HL-60 (cell line): ENCODE results near the gene KCTD7.
"Not testable (repeated sequence)": the region's sequence is repeated elsewhere in the genome, so short reads cannot be mapped to it uniquely, and the experiment has no call there.

ENCODE experiments used
- DNase-seq, 2 experiments: peaks; one replicate each; pipeline ENCODE4 v3.0.0-alpha.2; 2010 to 2020; ENCODE audit warnings: low read depth in 1 of 2, low spot score in 1 of 2
- H3K27ac ChIP-seq: fragments of 250-450 bp; sonication (Bioruptor Pico); replicated peaks from 2 replicates; pipeline ENCODE4 v1.5.1; 2020; ENCODE audit warnings: mild to moderate bottlenecking, moderate library complexity
- H3K27me3 ChIP-seq: fragments of 250-450 bp; sonication (Bioruptor Pico); 2 replicates; pipeline ENCODE4 v1.5.1; 2021; ENCODE audit warnings: mild to moderate bottlenecking, moderate library complexity; ENCODE audit not compliant: insufficient read depth, poor library complexity, severe bottlenecking
- H3K4me3 ChIP-seq: replicated peaks from 2 replicates; pipeline ENCODE4 v1.5.1; 2011; ENCODE audit warnings: mild to moderate bottlenecking, control low read depth, low read length; ENCODE audit not compliant: insufficient read depth
- GABPA ChIP-seq: IDR thresholded peaks from 2 replicates; pipeline ENCODE4 v1.6.1; 2012; ENCODE audit warnings: low read depth
- POLR2AphosphoS5 ChIP-seq: IDR thresholded peaks from 2 replicates; pipeline ENCODE4 v1.6.1; 2012; ENCODE audit warnings: low read depth
- SPI1 ChIP-seq: IDR thresholded peaks from 2 replicates; pipeline ENCODE4 v1.6.1; 2012; ENCODE audit warnings: low read depth, mild to moderate bottlenecking, borderline replicate concordance
- TF ChIP-seq, protein P1 (sequence below): IDR thresholded peaks from 2 replicates; pipeline ENCODE4 v1.6.1; 2012; ENCODE audit warnings: low read depth; ENCODE audit not compliant: insufficient replicate concordance
- TF ChIP-seq, protein P2 (sequence below): IDR thresholded peaks from one replicate; pipeline ENCODE4 v1.5.1; 2011; ENCODE audit warnings: low read length, control low read depth, inconsistent platforms; ENCODE audit not compliant: insufficient read depth

KCTD7 gene

DNA sequence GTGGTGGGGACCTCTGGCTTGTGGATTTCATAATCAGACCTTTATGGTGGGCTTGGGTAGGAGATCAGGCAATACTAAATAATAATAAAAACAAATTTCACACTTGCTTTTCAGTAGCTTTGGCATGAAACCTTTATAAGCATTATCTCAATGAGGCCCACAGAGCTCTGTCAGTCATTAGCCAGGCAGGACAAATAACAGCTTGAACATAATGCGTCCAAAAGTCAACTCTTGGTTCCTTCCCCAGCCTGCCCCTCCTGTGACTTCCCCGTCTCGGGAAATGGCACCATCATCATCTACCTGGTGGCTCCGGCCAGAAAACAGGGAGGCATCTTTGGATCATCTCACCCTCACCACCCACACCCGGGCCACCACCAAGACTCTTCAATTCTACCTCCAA lies 40.8 kb downstream of the KCTD7 start:
- no peak overlapping the region for H3K4me3 ChIP-seq
- TF ChIP-seq SPI1 (no peak), GABPA (no peak), POLR2AphosphoS5 (no peak)
- TF ChIP-seq, protein P1, sequence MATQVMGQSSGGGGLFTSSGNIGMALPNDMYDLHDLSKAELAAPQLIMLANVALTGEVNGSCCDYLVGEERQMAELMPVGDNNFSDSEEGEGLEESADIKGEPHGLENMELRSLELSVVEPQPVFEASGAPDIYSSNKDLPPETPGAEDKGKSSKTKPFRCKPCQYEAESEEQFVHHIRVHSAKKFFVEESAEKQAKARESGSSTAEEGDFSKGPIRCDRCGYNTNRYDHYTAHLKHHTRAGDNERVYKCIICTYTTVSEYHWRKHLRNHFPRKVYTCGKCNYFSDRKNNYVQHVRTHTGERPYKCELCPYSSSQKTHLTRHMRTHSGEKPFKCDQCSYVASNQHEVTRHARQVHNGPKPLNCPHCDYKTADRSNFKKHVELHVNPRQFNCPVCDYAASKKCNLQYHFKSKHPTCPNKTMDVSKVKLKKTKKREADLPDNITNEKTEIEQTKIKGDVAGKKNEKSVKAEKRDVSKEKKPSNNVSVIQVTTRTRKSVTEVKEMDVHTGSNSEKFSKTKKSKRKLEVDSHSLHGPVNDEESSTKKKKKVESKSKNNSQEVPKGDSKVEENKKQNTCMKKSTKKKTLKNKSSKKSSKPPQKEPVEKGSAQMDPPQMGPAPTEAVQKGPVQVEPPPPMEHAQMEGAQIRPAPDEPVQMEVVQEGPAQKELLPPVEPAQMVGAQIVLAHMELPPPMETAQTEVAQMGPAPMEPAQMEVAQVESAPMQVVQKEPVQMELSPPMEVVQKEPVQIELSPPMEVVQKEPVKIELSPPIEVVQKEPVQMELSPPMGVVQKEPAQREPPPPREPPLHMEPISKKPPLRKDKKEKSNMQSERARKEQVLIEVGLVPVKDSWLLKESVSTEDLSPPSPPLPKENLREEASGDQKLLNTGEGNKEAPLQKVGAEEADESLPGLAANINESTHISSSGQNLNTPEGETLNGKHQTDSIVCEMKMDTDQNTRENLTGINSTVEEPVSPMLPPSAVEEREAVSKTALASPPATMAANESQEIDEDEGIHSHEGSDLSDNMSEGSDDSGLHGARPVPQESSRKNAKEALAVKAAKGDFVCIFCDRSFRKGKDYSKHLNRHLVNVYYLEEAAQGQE, result no peak
- TF ChIP-seq, protein P2, sequence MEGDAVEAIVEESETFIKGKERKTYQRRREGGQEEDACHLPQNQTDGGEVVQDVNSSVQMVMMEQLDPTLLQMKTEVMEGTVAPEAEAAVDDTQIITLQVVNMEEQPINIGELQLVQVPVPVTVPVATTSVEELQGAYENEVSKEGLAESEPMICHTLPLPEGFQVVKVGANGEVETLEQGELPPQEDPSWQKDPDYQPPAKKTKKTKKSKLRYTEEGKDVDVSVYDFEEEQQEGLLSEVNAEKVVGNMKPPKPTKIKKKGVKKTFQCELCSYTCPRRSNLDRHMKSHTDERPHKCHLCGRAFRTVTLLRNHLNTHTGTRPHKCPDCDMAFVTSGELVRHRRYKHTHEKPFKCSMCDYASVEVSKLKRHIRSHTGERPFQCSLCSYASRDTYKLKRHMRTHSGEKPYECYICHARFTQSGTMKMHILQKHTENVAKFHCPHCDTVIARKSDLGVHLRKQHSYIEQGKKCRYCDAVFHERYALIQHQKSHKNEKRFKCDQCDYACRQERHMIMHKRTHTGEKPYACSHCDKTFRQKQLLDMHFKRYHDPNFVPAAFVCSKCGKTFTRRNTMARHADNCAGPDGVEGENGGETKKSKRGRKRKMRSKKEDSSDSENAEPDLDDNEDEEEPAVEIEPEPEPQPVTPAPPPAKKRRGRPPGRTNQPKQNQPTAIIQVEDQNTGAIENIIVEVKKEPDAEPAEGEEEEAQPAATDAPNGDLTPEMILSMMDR, result no peak
- no peak for DNase-seq
- no peak overlapping the region for H3K27ac ChIP-seq
- H3K27me3 ChIP-seq, result no peaks in the 10 kb centered on the region

DNA sequence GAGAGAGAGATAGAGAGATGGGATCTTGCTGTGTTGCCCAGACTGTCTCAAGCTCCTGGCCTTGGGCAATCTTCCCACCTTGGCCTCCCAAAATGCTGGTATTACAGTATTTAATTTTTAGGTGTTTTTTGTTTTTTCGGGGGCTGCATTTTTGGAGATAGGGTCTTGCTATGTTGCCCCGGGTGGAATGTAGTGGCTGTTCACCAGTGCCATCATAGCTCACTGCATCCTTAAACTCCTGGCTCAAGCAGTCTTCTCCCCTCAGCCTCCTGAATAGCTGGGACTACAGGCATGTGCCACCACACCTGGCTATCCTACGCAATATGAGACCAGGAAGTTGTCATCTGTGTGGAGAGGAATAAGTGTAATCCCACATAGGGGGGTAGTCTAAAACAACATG lies 42.4 kb downstream of the KCTD7 start:
- no peak overlapping the region for H3K27ac ChIP-seq

DNA sequence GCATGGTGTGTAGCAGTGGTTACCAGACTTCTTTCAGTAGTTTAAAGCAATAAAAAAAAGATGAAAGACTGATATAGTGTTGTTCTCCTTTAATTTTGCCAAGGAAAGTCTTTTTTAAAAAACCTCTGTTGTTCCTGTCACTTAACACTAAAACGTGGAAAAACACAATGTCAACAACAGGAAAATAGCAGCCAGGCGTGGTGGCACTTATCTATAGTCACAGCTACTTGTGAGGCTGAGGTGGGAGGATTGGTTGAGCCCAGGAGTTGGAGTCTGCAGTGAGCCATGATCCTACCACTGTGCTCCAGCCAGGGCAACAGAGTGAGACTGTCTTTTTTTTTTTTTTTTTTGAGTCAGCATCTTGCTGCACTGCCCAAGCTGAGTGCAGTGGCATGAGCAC lies 42.8 kb downstream of the KCTD7 start:
- H3K4me3 ChIP-seq, H3K27me3 ChIP-seq, H3K27ac ChIP-seq, DNase-seq: not testable (repeated sequence)

More for the DNA sequence above, 42.4 kb downstream of the KCTD7 start:
- no peak overlapping the region for H3K4me3 ChIP-seq
- no peaks in the 10 kb centered on the region for H3K27me3 ChIP-seq
- TF ChIP-seq GABPA, result no peak
- TF ChIP-seq SPI1, result no peak
- TF ChIP-seq, protein P2, result no peak
- TF ChIP-seq POLR2AphosphoS5, result no peak
- TF ChIP-seq, protein P1, result no peak
- no peak for DNase-seq

- H3K27ac ChIP-seq, H3K4me3 ChIP-seq, H3K27me3 ChIP-seq, DNase-seq: not testable (repeated sequence)
Measured at GRCh38 chr7:66672432-66673123, 43.9 kb downstream of the KCTD7 start.

DNA sequence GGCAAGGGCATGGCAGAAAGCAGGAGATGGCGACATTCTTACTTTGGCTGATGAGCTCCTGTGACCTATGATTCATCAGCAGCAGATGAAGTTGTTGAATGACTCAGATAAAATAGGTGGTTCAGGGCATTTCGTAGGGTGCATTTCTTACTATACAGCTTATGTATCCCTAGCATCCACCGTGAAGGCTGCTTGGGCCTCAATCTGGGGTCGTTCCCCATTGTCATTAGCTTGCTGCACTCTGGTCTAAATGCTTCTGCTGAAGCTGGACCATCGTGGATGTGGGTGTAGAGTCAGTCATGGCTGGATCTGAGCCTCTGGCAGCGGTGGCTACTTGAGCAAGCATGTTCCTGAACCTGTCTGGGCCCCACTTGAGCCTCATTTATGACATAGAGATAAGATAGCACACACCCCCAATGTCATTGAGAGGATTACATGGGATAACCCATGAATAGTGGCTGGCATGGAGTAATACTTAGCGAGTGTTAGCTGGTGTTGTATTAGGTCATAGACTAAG lies 44.5 kb downstream of the KCTD7 start:
- DNase-seq, H3K27ac ChIP-seq, H3K27me3 ChIP-seq, H3K4me3 ChIP-seq: not testable (repeated sequence)
